ENCODE measurements around the gene DIO2. TPM values are rescaled to one million over a fixed set of nuclear protein-coding genes. Genes with fewer than 3 reads are reported as not detected.

The DIO2 gene
- total and polyA plus RNA-seq, 2 of the 8 experiments (the other 6 are each of a cell fraction or from before 2014, with no cell fraction given), result 0.03 to 0.65 TPM

GRCh38 chr14:80239631-80240030, 28.3 kb upstream of the DIO2 start:
- 0 out of 8 replicates have a peak, but pooled peaks cover 0 to 3% (median 0%) of the 10 kb centered on the region in 4 experiments for H3K36me3 ChIP-seq (ENCODE audit: control insufficient read depth in 2 of 4, insufficient read depth in 4 of 4, low read length in 3 of 4)
- H2BK20ac ChIP-seq (ENCODE audit: low read length), result no peak overlapping the region
- H2BK15ac ChIP-seq (ENCODE audit: low read length), result no peak overlapping the region
- no peak overlapping the region for H3K4ac ChIP-seq (replicated peaks; ENCODE audit: insufficient read length, low read depth, low read length)
- no peak overlapping the region for H2AK5ac ChIP-seq (ENCODE audit: low read depth, low read length)
- no peak overlapping the region for H2BK12ac ChIP-seq (ENCODE audit: low read depth, low read length)
- ChIA-PET CTCF (ENCODE audit: partially characterized antibody) (interaction anchor here (2.5 kb wide), 1 partner anchor 9 kb away, joined by 6 read pairs; no protein-coding TSS in a partner anchor), POLR2A (ENCODE audit: partially characterized antibody) (no interaction called here)
- H3K9ac ChIP-seq (replicated peaks in 1 of 4; ENCODE audit: extremely low read depth in 1 of 4, low read depth in 3 of 4, low read length in 3 of 4), result no peak overlapping the region
- no peak overlapping the region for H2AFZ ChIP-seq (ENCODE audit: low read length)
- no peak overlapping the region for H4K5ac ChIP-seq (ENCODE audit: insufficient read length, low read depth, low read length)
- H3K27ac ChIP-seq (ENCODE audit: low read depth, low read length), result no peak overlapping the region
- H3K4me3 ChIP-seq (ENCODE audit: extremely low read depth in 1 of 4, insufficient read depth in 2 of 4, low read depth in 3 of 4, low read length in 4 of 4), result no peak overlapping the region
- H3K9me3 ChIP-seq (ENCODE audit: insufficient read depth in 2 of 2, low read depth in 1 of 2, low read length in 1 of 2), result peaks cover 22 to 34% of the 10 kb centered on the region in 2 experiments
- H4K91ac ChIP-seq (replicated peaks; ENCODE audit: insufficient read length, low read length), result no peak overlapping the region
- H3K23me2 ChIP-seq (ENCODE audit: low read depth, low read length), result no peaks in the 10 kb centered on the region
- DNase-seq (ENCODE audit: low read depth in 1 of 2, low spot score in 2 of 2), result no peak
- WGBS, 2 experiments (ENCODE audit: extremely low coverage in 1 of 2, insufficient coverage in 1 of 2, insufficient read length in 1 of 2, insufficient replicate concordance in 2 of 2, low coverage in 1 of 2, low lambda C conversion rate in 2 of 2, missing lambda C conversion rate in 1 of 2), result 95% methylated on average over 2 of the region's 2 CpGs; no CpG with 5 or more reads in 1 of the 2 experiments
- no peaks in the 10 kb centered on the region for H3K79me2 ChIP-seq (ENCODE audit: control insufficient read depth in 1 of 2, insufficient read depth in 2 of 2, low read length in 2 of 2)
- no peak for TF ChIP-seq MAX (IDR thresholded peaks at IDR 0.05)
- TF ChIP-seq TAF7 (optimal IDR thresholded peaks at IDR 0.05; ENCODE audit: borderline replicate concordance, low read depth, low read length), result no peak
- no peaks in the 10 kb centered on the region for H3K4me1 ChIP-seq (replicated peaks in 1 of 4; ENCODE audit: control insufficient read depth in 3 of 4, insufficient read depth in 4 of 4, low read length in 3 of 4)
- no peak overlapping the region for H3K18ac ChIP-seq (ENCODE audit: extremely low read depth, low read length)
- no peak overlapping the region for H4K8ac ChIP-seq (ENCODE audit: extremely low read depth, insufficient read depth, low read length)
- no peak overlapping the region for H2BK5ac ChIP-seq (ENCODE audit: low read depth, low read length)
- no peak overlapping the region for H2BK120ac ChIP-seq (replicated peaks; ENCODE audit: low read depth, low read length)
- H3K27me3 ChIP-seq (replicated peaks in 1 of 4; ENCODE audit: control insufficient read depth in 3 of 4, extremely low read depth in 1 of 4, insufficient read depth in 3 of 4, low read length in 3 of 4), result no peaks in the 10 kb centered on the region
- no peaks in the 10 kb centered on the region for H3K79me1 ChIP-seq (ENCODE audit: low read depth, low read length)
- no peak overlapping the region for H3K56ac ChIP-seq (replicated peaks; ENCODE audit: insufficient read length, low read depth, low read length)
- FAIRE-seq, result no peak
- no peak overlapping the region for H3K4me2 ChIP-seq (ENCODE audit: insufficient read depth in 1 of 2, low read depth in 2 of 2, low read length in 2 of 2)
- H4K20me1 ChIP-seq (replicated peaks in 1 of 2; ENCODE audit: control insufficient read depth in 1 of 2, insufficient read depth in 2 of 2, low read length in 2 of 2), result no peaks in the 10 kb centered on the region
- no peak overlapping the region for H3K14ac ChIP-seq (ENCODE audit: insufficient read length)
- no peak overlapping the region for H3K23ac ChIP-seq (ENCODE audit: insufficient read length)
